Measurements from ENCODE around the gene ANO1.

Gene ANO1

DNA sequence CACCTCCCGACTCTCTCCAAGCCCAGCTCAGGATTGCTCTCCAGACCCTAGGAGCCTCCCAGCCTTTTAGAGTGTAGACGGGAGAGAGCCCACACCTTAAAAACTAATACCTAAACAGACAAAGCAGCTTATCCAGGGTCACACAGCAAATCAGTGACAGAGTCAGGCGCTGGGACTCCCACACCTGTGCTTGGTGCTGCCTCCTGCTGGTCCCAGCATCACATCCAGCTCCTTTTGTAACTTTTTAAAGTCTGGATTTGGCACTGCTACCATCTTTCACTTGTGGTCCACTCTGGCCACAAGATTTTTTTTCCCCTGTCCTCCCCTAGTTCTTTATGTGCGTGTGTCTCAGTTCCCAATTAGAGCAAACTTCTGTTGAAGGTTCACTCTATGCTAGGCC is 4.7 kb downstream of the ANO1 start:
- 87% methylated on average over 4 of the region's 4 CpGs for WGBS
- no peak for DNase-seq
- Histone ChIP-seq H2BK5ac (ENCODE audit: low read depth, low read length, poor library complexity, severe bottlenecking) (no peak overlapping the region), H2BK15ac (ENCODE audit: low read depth, poor library complexity, severe bottlenecking) (no peak overlapping the region), H3K18ac (ENCODE audit: low read depth in 1 of 2, low read length in 2 of 2) (no peak overlapping the region), H2BK120ac (ENCODE audit: low read depth, low read length) (no peak overlapping the region), H3K9me3 (ENCODE audit: control insufficient read depth, low read length) (no peaks in the 10 kb centered on the region), H3K4ac (ENCODE audit: low read depth in 1 of 2, low read length in 2 of 2) (no peak overlapping the region), H2AK5ac (ENCODE audit: low read length, severe bottlenecking) (no peak overlapping the region), H3K4me2 (ENCODE audit: low read length, poor library complexity, severe bottlenecking) (no peak overlapping the region), H3K9ac (ENCODE audit: low read length) (no peak overlapping the region), H3K4me3 (ENCODE audit: insufficient read depth in 1 of 2, low read depth in 1 of 2, low read length in 2 of 2) (no peak overlapping the region), H3K79me1 (replicated peaks; ENCODE audit: low read length, poor library complexity, severe bottlenecking) (no peaks in the 10 kb centered on the region), H2AFZ (ENCODE audit: low read depth, low read length) (no peak overlapping the region), H3K27me3 (ENCODE audit: control insufficient read depth in 1 of 2, insufficient read depth in 1 of 2, low read length in 2 of 2) (peaks cover 55 to 64% of the 10 kb centered on the region in 2 experiments), H3K23ac (ENCODE audit: low read length in 2 of 2) (no peak overlapping the region), H3K4me1 (ENCODE audit: control insufficient read depth, insufficient read depth, low read depth, low read length) (peaks cover 6% of the 10 kb centered on the region), H3K27ac (ENCODE audit: low read length, poor library complexity, severe bottlenecking) (no peak overlapping the region), H4K91ac (ENCODE audit: low read length) (no peak overlapping the region), H3K14ac (ENCODE audit: low read length in 2 of 2) (no peak overlapping the region), H4K8ac (ENCODE audit: low read length) (no peak overlapping the region), H2BK12ac (ENCODE audit: low read length in 2 of 2) (no peak overlapping the region), H3K36me3 (ENCODE audit: control insufficient read depth in 1 of 2, insufficient read depth in 2 of 2, low read depth in 1 of 2, low read length in 2 of 2) (no peaks in the 10 kb centered on the region)

DNA sequence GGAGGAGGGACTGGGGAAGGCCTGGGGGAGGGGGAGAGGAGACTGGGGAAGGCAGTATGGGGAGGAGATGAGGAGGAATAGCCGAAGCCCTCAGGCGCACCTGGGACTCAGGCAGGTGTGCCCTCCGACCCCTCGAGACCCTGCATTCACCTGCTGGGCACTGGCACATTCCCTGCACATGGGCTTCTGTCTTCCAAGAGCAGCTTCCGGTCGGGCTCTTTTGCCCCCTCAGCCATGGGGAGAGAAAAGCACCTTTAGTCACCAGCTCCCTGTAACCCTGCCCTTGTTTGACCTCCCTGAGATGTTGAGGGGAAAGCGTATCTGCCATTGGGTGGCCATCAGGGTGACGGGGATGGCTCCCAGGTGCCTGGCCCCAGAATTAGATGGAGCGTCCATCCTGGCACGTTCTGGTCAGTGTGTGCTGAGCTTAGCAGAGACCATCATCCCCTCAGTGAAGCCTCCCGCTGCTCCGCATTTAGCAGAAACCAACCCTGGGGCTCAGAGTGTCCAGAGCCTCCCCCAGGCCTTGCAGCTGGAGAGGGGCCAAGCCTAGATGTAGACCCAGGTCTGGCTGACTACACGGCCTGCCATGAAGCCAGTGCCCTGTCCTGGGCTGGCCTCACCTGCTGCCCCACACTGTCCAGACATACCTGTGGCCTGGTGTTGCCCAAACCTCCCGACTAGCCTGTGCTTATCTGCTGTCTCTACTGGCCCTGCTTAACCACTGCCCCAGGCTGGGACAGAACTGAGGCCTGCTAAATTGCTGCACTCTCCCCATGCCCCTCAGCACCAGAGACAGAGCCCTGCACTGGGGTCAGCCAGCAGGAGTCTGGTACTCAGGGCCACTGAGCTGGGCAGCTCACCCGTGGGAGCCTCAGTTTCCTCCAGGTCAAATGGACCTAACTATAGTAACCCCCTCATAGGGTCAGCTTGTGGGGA is 6.2 kb downstream of the ANO1 start:
- WGBS, result 84% methylated on average over 15 of the region's 15 CpGs
- H4K8ac ChIP-seq (ENCODE audit: low read length), result no peak overlapping the region
- H3K79me1 ChIP-seq (replicated peaks; ENCODE audit: low read length, poor library complexity, severe bottlenecking), result no peaks in the 10 kb centered on the region

DNA sequence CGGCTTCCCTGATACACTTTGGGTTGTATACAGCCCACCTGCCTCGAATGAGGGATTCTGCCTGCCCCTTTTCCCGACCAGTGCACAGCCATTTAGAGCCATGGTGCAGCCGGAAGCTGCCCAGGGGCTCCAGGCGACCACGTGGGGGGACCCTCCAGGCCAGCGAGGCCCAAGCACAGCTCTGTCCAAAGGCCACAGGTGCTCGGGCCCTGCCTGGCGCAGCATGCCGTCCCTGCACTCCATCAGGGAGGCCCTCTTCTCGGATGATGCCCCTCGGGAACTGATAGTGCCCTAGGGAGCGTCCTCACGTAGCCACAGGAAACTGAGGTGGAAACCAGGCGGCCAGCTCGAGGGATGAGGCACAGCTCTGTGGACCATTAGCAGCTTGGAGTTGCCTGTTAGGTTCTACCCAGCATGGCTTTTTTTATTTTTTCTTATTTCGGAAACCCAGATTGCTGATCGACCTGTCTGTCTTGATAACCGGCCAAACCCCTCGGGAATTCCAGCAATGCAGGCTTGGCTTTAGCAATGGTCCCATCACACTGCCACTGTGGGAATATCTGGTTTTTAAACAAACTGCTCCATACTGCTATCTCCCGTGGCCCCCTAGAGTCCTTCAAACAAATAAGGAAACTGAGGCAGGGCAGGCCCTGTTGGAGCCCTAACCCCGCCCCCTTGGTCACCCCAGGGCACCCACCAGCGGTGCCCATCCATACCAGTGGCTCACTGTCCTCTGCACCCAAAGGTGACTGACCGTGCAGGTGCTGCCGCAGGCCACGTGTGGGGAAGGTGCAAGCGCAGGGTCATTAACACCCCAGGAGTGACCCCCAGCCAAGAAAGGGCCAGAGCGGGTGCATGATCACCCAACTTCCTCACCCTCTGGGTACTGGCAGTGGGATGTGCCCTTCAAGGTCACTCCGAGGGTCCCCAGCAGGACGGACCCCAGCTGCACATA is 8.0 kb downstream of the ANO1 start:
- no peak overlapping the region for H3K4me3 ChIP-seq (ENCODE audit: insufficient read depth in 1 of 2, low read depth in 1 of 2, low read length in 2 of 2)
- no peaks in the 10 kb centered on the region for H3K36me3 ChIP-seq (ENCODE audit: control insufficient read depth in 1 of 2, insufficient read depth in 2 of 2, low read depth in 1 of 2, low read length in 2 of 2)
- no peak overlapping the region for H2AFZ ChIP-seq (ENCODE audit: low read depth, low read length)
- H3K4me1 ChIP-seq (ENCODE audit: control insufficient read depth, insufficient read depth, low read depth, low read length), result no peaks in the 10 kb centered on the region
- no peak overlapping the region for H3K18ac ChIP-seq (ENCODE audit: low read depth in 1 of 2, low read length in 2 of 2)
- H3K4ac ChIP-seq (ENCODE audit: low read depth in 1 of 2, low read length in 2 of 2), result no peak overlapping the region
- no peak overlapping the region for H2AK5ac ChIP-seq (ENCODE audit: low read length, severe bottlenecking)
- no peaks in the 10 kb centered on the region for H3K9me3 ChIP-seq (ENCODE audit: control insufficient read depth, low read length)
- no peak overlapping the region for H4K8ac ChIP-seq (ENCODE audit: low read length)
- H4K91ac ChIP-seq (ENCODE audit: low read length), result no peak overlapping the region
- H2BK15ac ChIP-seq (ENCODE audit: low read depth, poor library complexity, severe bottlenecking), result no peak overlapping the region
- H3K4me2 ChIP-seq (ENCODE audit: low read length, poor library complexity, severe bottlenecking), result no peak overlapping the region
- H3K27me3 ChIP-seq (ENCODE audit: control insufficient read depth in 1 of 2, insufficient read depth in 1 of 2, low read length in 2 of 2), result peaks cover 45 to 53% of the 10 kb centered on the region in 2 experiments
- H2BK5ac ChIP-seq (ENCODE audit: low read depth, low read length, poor library complexity, severe bottlenecking), result no peak overlapping the region
- no peaks in the 10 kb centered on the region for H3K79me1 ChIP-seq (replicated peaks; ENCODE audit: low read length, poor library complexity, severe bottlenecking)
- no peak overlapping the region for H3K23ac ChIP-seq (ENCODE audit: low read length in 2 of 2)
- no peak overlapping the region for H3K9ac ChIP-seq (ENCODE audit: low read length)
- no peak overlapping the region for H3K27ac ChIP-seq (ENCODE audit: low read length, poor library complexity, severe bottlenecking)
- H3K14ac ChIP-seq (ENCODE audit: low read length in 2 of 2), result no peak overlapping the region
- WGBS, result 86% methylated on average over 30 of the region's 30 CpGs
- no peak overlapping the region for H2BK12ac ChIP-seq (ENCODE audit: low read length in 2 of 2)
- H2BK120ac ChIP-seq (ENCODE audit: low read depth, low read length), result no peak overlapping the region
- DNase-seq, result no peak

More for the DNA sequence above, 6.2 kb downstream of the ANO1 start:
- H2BK15ac ChIP-seq (ENCODE audit: low read depth, poor library complexity, severe bottlenecking), result no peak overlapping the region
- H3K9ac ChIP-seq (ENCODE audit: low read length), result no peak overlapping the region
- H3K18ac ChIP-seq (ENCODE audit: low read depth in 1 of 2, low read length in 2 of 2), result no peak overlapping the region
- no peak overlapping the region for H3K4me3 ChIP-seq (ENCODE audit: insufficient read depth in 1 of 2, low read depth in 1 of 2, low read length in 2 of 2)
- no peak overlapping the region for H3K27ac ChIP-seq (ENCODE audit: low read length, poor library complexity, severe bottlenecking)
- no peak overlapping the region for H2BK12ac ChIP-seq (ENCODE audit: low read length in 2 of 2)
- no peak overlapping the region for H3K14ac ChIP-seq (ENCODE audit: low read length in 2 of 2)
- H3K36me3 ChIP-seq (ENCODE audit: control insufficient read depth in 1 of 2, insufficient read depth in 2 of 2, low read depth in 1 of 2, low read length in 2 of 2), result no peaks in the 10 kb centered on the region
- no peak overlapping the region for H2BK120ac ChIP-seq (ENCODE audit: low read depth, low read length)
- H3K27me3 ChIP-seq (ENCODE audit: control insufficient read depth in 1 of 2, insufficient read depth in 1 of 2, low read length in 2 of 2), result peaks cover 55 to 66% of the 10 kb centered on the region in 2 experiments
- no peak overlapping the region for H2AK5ac ChIP-seq (ENCODE audit: low read length, severe bottlenecking)
- H3K9me3 ChIP-seq (ENCODE audit: control insufficient read depth, low read length), result no peaks in the 10 kb centered on the region
- H3K4me1 ChIP-seq (ENCODE audit: control insufficient read depth, insufficient read depth, low read depth, low read length), result no peaks in the 10 kb centered on the region
- no peak overlapping the region for H2AFZ ChIP-seq (ENCODE audit: low read depth, low read length)
- no peak overlapping the region for H2BK5ac ChIP-seq (ENCODE audit: low read depth, low read length, poor library complexity, severe bottlenecking)
- H3K4me2 ChIP-seq (ENCODE audit: low read length, poor library complexity, severe bottlenecking), result no peak overlapping the region
- H4K91ac ChIP-seq (ENCODE audit: low read length), result peak overlapping the region; percentile 31
- H3K23ac ChIP-seq (ENCODE audit: low read length in 2 of 2), result no peak overlapping the region
- DNase-seq, result no peak
- H3K4ac ChIP-seq (ENCODE audit: low read depth in 1 of 2, low read length in 2 of 2), result no peak overlapping the region

All from mesenchymal stem cell (in vitro differentiated cells and primary cell).